ENCODE measurements around the gene GLT6D1.

Gene GLT6D1

GRCh38 chr9:135582966-135583687, 56.2 kb downstream of the GLT6D1 start:
- no peak for DNase-seq

DNA sequence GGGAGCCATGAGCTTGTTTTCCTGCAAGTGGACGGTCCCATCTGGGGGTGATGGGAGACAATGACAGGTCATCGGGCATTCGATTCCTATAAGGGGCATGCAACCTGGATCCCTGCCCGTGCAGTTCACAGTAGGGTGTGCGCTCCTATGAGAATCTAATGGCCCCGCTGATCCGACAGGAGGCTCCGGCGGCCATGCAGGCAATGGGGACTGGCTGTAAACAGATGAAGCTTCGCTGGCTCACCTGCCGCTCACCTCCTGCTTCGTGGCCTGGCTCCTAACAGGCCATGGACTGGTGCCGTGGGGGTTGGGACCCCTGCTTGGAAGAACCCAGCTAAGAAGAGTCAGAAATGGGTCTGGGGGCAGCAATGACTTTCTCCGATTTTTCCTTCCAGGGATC, 56.8 kb downstream of the GLT6D1 start:
- no peak for DNase-seq

DNA sequence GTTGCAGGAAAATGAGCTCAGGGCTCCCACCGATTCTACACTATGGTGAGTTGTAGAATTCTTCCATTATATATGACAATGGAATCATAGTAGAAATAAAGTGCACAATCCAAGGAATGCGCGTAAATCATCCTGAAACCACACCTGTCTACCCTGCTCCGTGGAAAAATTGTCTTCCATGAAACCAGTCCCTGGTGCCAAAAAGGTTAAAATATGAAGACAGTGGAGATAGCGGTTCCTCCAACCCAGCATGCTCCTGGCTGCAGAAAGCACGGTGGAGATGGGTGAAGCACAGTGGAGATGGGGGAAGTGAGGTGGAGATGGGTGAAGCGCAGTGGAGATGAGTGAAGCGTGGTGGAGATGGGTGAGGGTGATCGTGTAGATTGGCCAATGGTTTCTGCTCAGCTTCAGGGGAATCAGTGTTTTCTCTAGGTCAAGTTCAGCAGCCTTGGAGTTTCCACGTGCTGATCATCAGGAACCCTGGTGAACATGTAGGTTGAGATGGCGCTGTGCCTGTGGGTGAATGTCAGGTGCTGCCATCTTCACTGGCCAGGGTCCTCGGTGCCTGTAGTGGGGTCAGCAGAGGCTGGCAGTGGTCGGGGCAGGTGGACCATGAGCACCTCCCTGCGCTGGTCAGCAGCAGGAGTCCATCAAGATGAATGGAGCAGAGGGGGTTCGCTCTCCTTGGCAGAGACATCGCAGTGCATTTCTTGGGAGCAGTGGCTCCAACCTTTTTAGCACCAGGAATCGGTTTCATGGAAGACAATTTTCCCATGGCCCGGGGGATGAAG, 57.5 kb downstream of the GLT6D1 start:
- DNase-seq: no peak

- DNase-seq: no peak
These were observed 58.5 kb downstream of the GLT6D1 start for GRCh38 chr9:135580664-135581380.

GRCh38 chr9:135579889-135580660, 59.3 kb downstream of the GLT6D1 start:
- DNase-seq: no peak

- DNase-seq: no peak
These were observed 60.0 kb downstream of the GLT6D1 start for GRCh38 chr9:135579356-135579755.

DNA sequence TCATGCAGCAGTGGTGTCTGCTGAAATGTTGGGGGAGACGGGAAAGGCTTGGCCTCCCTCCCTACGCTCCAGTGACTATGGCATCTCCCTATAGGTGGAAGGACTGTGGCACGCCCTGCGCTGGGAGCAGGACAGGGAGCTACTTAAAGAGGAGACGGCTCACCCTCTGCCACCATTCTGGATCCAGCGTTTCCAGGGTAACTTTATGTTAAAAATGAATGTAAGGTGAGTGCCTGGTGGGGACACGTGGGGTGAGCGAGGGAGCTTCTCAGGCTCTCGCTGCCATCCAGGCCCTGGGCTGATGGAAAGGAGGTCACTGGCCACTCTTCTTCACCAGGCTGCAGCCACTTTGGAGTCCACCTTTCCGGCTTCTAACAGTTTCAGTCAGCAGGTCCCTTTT, 62.1 kb downstream of the GLT6D1 start:
- DNase-seq: no peak

- DNase-seq: no peak
These were observed 63.2 kb downstream of the GLT6D1 start for GRCh38 chr9:135575995-135576631.

- DNase-seq: no peak
These were observed 64.4 kb downstream of the GLT6D1 start for GRCh38 chr9:135574943-135575342.

- DNase-seq: no peak
These were observed 65.0 kb downstream of the GLT6D1 start for GRCh38 chr9:135574331-135574730.
